Heart right ventricle (tissue), 16 donors: ENCODE data around the gene PPP5C. TPM values are rescaled to one million over a fixed set of nuclear protein-coding genes. Genes with fewer than 3 reads are reported as not detected.
"Not testable (repeated sequence)": the region's sequence is repeated elsewhere in the genome, so short reads cannot be mapped to it uniquely, and the experiment has no call there.

ENCODE experiments used
- ATAC-seq, 8 donors: fragments of 200-7000 bp; cut with Tn5 transposase; one replicate each; pipeline ENCODE4 v1.9.1; 2020; ENCODE audit warnings: mild to moderate bottlenecking in 8 of 8, moderate library complexity in 8 of 8, moderate number of reproducible peaks in 1 of 8
- DNase-seq, 2 donors: peaks; one replicate each; pipeline ENCODE4 v3.0.0-alpha.2; 2020
- H3K27ac ChIP-seq, 10 donors: fragments of 200-600 bp; sonication (generic) in 2 of 10; one replicate each; pipeline versions ENCODE4 v1.5.0 to v1.8.0; 2020 to 2022; ENCODE audit warnings: mild to moderate bottlenecking in 3 of 10
- H3K27me3 ChIP-seq, 7 donors: fragments of 200-600 bp; one replicate each; pipeline ENCODE4 v1.8.0; 2021 to 2022; ENCODE audit warnings: mild to moderate bottlenecking in 2 of 7
- H3K36me3 ChIP-seq, 9 donors: fragments of 200-600 bp; sonication (generic) in 1 of 9; one replicate each; pipeline versions ENCODE4 v1.5.0 to v1.8.0; 2020 to 2022; ENCODE audit warnings: mild to moderate bottlenecking in 2 of 9
- H3K4me1 ChIP-seq, 9 donors: fragments of 200-600 bp; sonication (generic) in 1 of 9; one replicate each; pipeline versions ENCODE4 v1.5.0 to v1.8.0; 2020 to 2022; ENCODE audit warnings: mild to moderate bottlenecking in 4 of 9
- H3K4me3 ChIP-seq, 10 donors: fragments of 200-600 bp; sonication (generic) in 2 of 10; one replicate each; pipeline versions ENCODE4 v1.5.0 to v1.8.0; 2020 to 2022; ENCODE audit warnings: mild to moderate bottlenecking in 7 of 10, moderate library complexity in 2 of 10
- H3K9me3 ChIP-seq, 11 donors: fragments of 200-600 bp in 10 of 11; sonication (generic) in 2 of 11; one replicate each; pipeline versions ENCODE4 v1.5.0 to v1.8.0; 2013 to 2022; ENCODE audit warnings: mild to moderate bottlenecking in 2 of 11, control low read depth in 1 of 11, moderate library complexity in 1 of 11
- WGBS, 2 donors: extraction: QIAGEN DNeasy Blood & Tissue Kit; methylation state at CpG; one replicate each; pipeline ENCODE4 v1.1.7; 2013; ENCODE audit warnings: inconsistent platforms in 1 of 2; 5-methylcytosine and 5-hydroxymethylcytosine counted together
- intact Hi-C, 10 donors: fragments of 100-400 bp; cut with DNase I; formaldehyde crosslinking; loops; one replicate each; pipeline versions ENCODE4 v1.11.1 to v1.14.2; 2022
- polyA plus RNA-seq, 2 donors: library from polyadenylated mRNA; stranded (reverse); fragments of 200-250 nt; gene quantifications; one replicate each; pipeline ENCODE4 v1.2.3, GENCODE V29; 2013
- total RNA-seq, 10 donors: library from RNA; stranded (reverse); fragmentation: NEBNext Ultra II Directional in 3 of 10; extraction: Animal tissue kit (Norgen Biotek cat#: 25700) in 3 of 10; gene quantifications; one replicate each; pipeline versions ENCODE4 v1.2.1 to v1.2.4, GENCODE V29; 2021 to 2023
- TF ChIP-seq, protein P1 (sequence below), 9 donors: fragments of 200-600 bp; sonication (generic) in 2 of 9; IDR thresholded peaks; one replicate each; pipeline versions ENCODE4 v1.5.0 to v1.8.0; 2021 to 2022; ENCODE audit warnings: antibody characterized with exemption in 9 of 9, mild to moderate bottlenecking in 5 of 9, moderate library complexity in 1 of 9
- donor health status: Arrhythmogenic right ventricular cardiomyopathy.
- donor health status: ischemic (EF 13 %, LVEDD 7.1; RV severe dilation, severe dysfunction).
- donor health status: healthy with polysubstance abuse.
- donor health status: DM: no; HTN: yes; CAD: no.
- donor health status: DM: no; HTN: no; CAD: no.
- donor health status: ischemic (EF 25% LVEDD 6.9; RV normal size, moderate dysfunction).
- donor health status: ischemic (EF 25% LVEDD 5.7; RV mildly dilated, moderate dysfunction).
- donor health status: healthy.
- donor health status: DM: yes; HTN: yes; CAD: no.
- donor health status: Ischemic cardiomyopathy.
- donor health status: ischemic (EF 35%, LVEDD 5.7; RV mildly dilated, moderate dysfunction).
- donor health status: nonischemic (EF 11% LVEDD 7.7; RV severe dilation, severe dysfunction).
- donor health status: DM: yes; HTN: yes; CAD: no.
- donor health status: PGD.
- donor health status: ischemic (EF 29% LVEDD 5.4; RV normal size, mild dysfunction).
- donor health status: nonischemic (EF 23%, LVEDD 6.1; RV moderate dilation, normal function).

The PPP5C gene
- total and polyA plus RNA-seq, 12 donors: 51.6 to 89.5 (median 76.5) TPM

DNA sequence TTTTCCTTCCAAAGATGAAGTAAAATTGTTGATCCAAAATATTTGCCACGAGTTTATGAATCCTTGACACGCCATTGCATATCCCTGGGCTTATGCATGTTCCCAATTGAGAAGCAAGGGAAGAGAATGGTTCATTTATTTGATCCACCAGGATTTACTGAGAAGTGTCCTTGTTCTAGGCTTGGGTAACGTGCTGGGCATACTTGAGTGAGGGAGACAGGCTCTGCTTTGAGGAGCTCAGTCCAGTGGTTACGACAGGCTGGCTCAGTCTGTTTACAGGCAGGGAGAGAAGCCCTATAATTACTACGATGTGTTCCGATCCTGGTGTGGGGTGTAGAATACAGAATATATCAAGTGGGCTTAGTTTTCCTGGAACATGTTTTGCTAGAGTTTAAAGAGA lies 88.1 kb downstream of the PPP5C start:
- no peak for DNase-seq
- 58 to 59% methylated on average over 6 of the region's 6 CpGs for WGBS, 2 donors

GRCh38 chr19:46435689-46436088 lies 88.8 kb downstream of the PPP5C start:
- 97% methylated on average over 4 of the region's 4 CpGs for WGBS, 2 donors
- ATAC-seq, H3K4me3 ChIP-seq, DNase-seq, H3K9me3 ChIP-seq, H3K36me3 ChIP-seq, intact Hi-C loops, H3K4me1 ChIP-seq, H3K27ac ChIP-seq: not testable (repeated sequence)
- peaks cover 0 to 27% (median 14%) of the 10 kb centered on the region in 7 donors for H3K27me3 ChIP-seq

More for the DNA sequence above, 88.1 kb downstream of the PPP5C start:
- no peaks in the 10 kb centered on the region for H3K36me3 ChIP-seq
- H3K4me3 ChIP-seq: no peak overlapping the region
- H3K4me1 ChIP-seq: no peaks in the 10 kb centered on the region
- H3K27me3 ChIP-seq: peaks cover 0 to 27% (median 16%) of the 10 kb centered on the region in 7 donors
- intact Hi-C loops: no loop called here
- no peak for ATAC-seq
- no peaks in the 10 kb centered on the region for H3K9me3 ChIP-seq
- TF ChIP-seq, protein P1, sequence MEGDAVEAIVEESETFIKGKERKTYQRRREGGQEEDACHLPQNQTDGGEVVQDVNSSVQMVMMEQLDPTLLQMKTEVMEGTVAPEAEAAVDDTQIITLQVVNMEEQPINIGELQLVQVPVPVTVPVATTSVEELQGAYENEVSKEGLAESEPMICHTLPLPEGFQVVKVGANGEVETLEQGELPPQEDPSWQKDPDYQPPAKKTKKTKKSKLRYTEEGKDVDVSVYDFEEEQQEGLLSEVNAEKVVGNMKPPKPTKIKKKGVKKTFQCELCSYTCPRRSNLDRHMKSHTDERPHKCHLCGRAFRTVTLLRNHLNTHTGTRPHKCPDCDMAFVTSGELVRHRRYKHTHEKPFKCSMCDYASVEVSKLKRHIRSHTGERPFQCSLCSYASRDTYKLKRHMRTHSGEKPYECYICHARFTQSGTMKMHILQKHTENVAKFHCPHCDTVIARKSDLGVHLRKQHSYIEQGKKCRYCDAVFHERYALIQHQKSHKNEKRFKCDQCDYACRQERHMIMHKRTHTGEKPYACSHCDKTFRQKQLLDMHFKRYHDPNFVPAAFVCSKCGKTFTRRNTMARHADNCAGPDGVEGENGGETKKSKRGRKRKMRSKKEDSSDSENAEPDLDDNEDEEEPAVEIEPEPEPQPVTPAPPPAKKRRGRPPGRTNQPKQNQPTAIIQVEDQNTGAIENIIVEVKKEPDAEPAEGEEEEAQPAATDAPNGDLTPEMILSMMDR (IDR thresholded peaks at IDR 0.05): no peak
- H3K27ac ChIP-seq: no peak overlapping the region

Other genes with a start within 250 kb of the PPP5C start
- gene IGFL3, start 222.4 kb upstream of the PPP5C start, total RNA-seq: not detected
- not detected for gene IGFL3, start 222.4 kb upstream of the PPP5C start, polyA plus RNA-seq
- under 1 TPM in 1 of 10 donors, not detected in 9; 0.44 TPM for gene IGFL2, start 198.8 kb upstream of the PPP5C start, total RNA-seq
- gene IGFL2, start 198.8 kb upstream of the PPP5C start, polyA plus RNA-seq: not detected
- gene IGFL1, start 117.3 kb upstream of the PPP5C start, total RNA-seq: not detected
- gene IGFL1, start 117.3 kb upstream of the PPP5C start, polyA plus RNA-seq: not detected
- gene HIF3A, start 50.0 kb upstream of the PPP5C start, total RNA-seq: 100 to 1,000 TPM in 1 of 10 donors, 10 to 100 TPM in 9; 22.7 to 141 (median 46.4) TPM
- 100 to 1,000 TPM in 1 of 2 donors, 10 to 100 TPM in 1; 49.3 to 204 TPM for gene HIF3A, start 50.0 kb upstream of the PPP5C start, polyA plus RNA-seq
- 10 to 100 TPM; 21.3 to 37.3 (median 28.6) TPM for gene CCDC8, start 66.5 kb downstream of the PPP5C start, total RNA-seq
- gene CCDC8, start 66.5 kb downstream of the PPP5C start, polyA plus RNA-seq: 10 to 100 TPM; 14.4 to 15.0 TPM
- gene PNMA8C, start 81.8 kb downstream of the PPP5C start, total RNA-seq: under 1 TPM in 5 of 10 donors, not detected in 5; 0.07 to 0.13 (median 0.08) TPM
- under 1 TPM; 0.01 to 0.07 TPM for gene PNMA8C, start 81.8 kb downstream of the PPP5C start, polyA plus RNA-seq
- gene PNMA8A, start 124.5 kb downstream of the PPP5C start, total RNA-seq: 10 to 100 TPM in 3 of 10 donors, 1 to 10 TPM in 7; 7.2 to 12.3 (median 9.3) TPM
- 1 to 10 TPM; 2.8 to 3.0 TPM for gene PNMA8A, start 124.5 kb downstream of the PPP5C start, polyA plus RNA-seq
- gene PNMA8B, start 148.8 kb downstream of the PPP5C start, total RNA-seq: under 1 TPM; 0.47 to 0.95 (median 0.65) TPM
- gene PNMA8B, start 148.8 kb downstream of the PPP5C start, polyA plus RNA-seq: under 1 TPM; 0.37 to 0.81 TPM